Liver (tissue), 9 donors: ENCODE measurements around the gene BTN1A1. TPM values are rescaled to one million over a fixed set of nuclear protein-coding genes. Genes with fewer than 3 reads are reported as not detected.
A peak's percentile ranks its signal among the peaks of the same experiment; 100 is the strongest.

Experiments used
- DNase-seq: peaks from one replicate; pipeline ENCODE4 v3.0.0-alpha.2; 2017; ENCODE audit warnings: low spot score
- H3K27ac ChIP-seq, 2 donors: one replicate each; pipeline ENCODE4 v1.7.0; 2013; ENCODE audit warnings: inconsistent platforms in 2 of 2, low read length in 2 of 2, control low read depth in 1 of 2, low read depth in 1 of 2, mild to moderate bottlenecking in 1 of 2
- H3K27me3 ChIP-seq, 4 donors: one replicate each; pipeline versions ENCODE4 v1.6.1 to v1.7.0; 2013; ENCODE audit warnings: low read length in 3 of 4, inconsistent platforms in 1 of 4, mild to moderate bottlenecking in 1 of 4, moderate library complexity in 1 of 4; ENCODE audit not compliant: control insufficient read depth in 4 of 4, insufficient read depth in 4 of 4
- H3K36me3 ChIP-seq, 4 donors: one replicate each; pipeline versions ENCODE4 v1.6.1 to v1.7.0; 2013; ENCODE audit warnings: low read length in 3 of 4, mild to moderate bottlenecking in 3 of 4, low read depth in 1 of 4, moderate library complexity in 1 of 4; ENCODE audit not compliant: control insufficient read depth in 4 of 4, insufficient read depth in 3 of 4
- H3K4me1 ChIP-seq, 4 donors: one replicate each; pipeline versions ENCODE4 v1.6.1 to v1.7.0; 2013; ENCODE audit warnings: low read length in 3 of 4, mild to moderate bottlenecking in 3 of 4, moderate library complexity in 1 of 4; ENCODE audit not compliant: control insufficient read depth in 4 of 4, insufficient read depth in 4 of 4
- H3K4me3 ChIP-seq, 3 donors: one replicate each; pipeline versions ENCODE4 v1.6.1 to v1.7.0; 2013; ENCODE audit warnings: low read length in 3 of 3, control low read depth in 1 of 3, low read depth in 1 of 3, mild to moderate bottlenecking in 1 of 3
- H3K9ac ChIP-seq, 2 donors: one replicate each; pipeline ENCODE4 v1.7.0; 2013; ENCODE audit warnings: low read length in 2 of 2, mild to moderate bottlenecking in 2 of 2, moderate library complexity in 2 of 2, control low read depth in 1 of 2, low read depth in 1 of 2
- H3K9me3 ChIP-seq, 4 donors: one replicate each; pipeline versions ENCODE4 v1.6.1 to v1.7.0; 2013; ENCODE audit warnings: low read length in 3 of 4; ENCODE audit not compliant: control insufficient read depth in 4 of 4
- ATF3 ChIP-seq: IDR thresholded peaks from 2 replicates; pipeline ENCODE4 v1.6.1; 2016; ENCODE audit warnings: antibody characterized with exemption
- CTCF ChIP-seq: fragments of 150-350 bp; IDR thresholded peaks from 2 replicates; pipeline ENCODE4 v1.5.1; 2017; ENCODE audit warnings: improper control_type of control experiment, low read depth, low read length; ENCODE audit not compliant: missing input control
- EGR1 ChIP-seq, 2 donors: IDR thresholded peaks; 2 replicates each; pipeline ENCODE4 v1.6.1; 2016 to 2018; ENCODE audit warnings: antibody characterized with exemption in 2 of 2, low read depth in 2 of 2
- FOXA1 ChIP-seq: IDR thresholded peaks from 2 replicates; pipeline ENCODE4 v1.6.1; 2016; ENCODE audit warnings: antibody characterized with exemption
- GABPA ChIP-seq, 2 donors: IDR thresholded peaks in 1 of 2; conservative IDR thresholded peaks in 1 of 2; 2 replicates each; pipeline ENCODE4 v1.6.1; 2016; ENCODE audit warnings: antibody characterized with exemption in 2 of 2, mild to moderate bottlenecking in 1 of 2, moderate library complexity in 1 of 2
- HNF4A ChIP-seq, 2 donors: conservative IDR thresholded peaks; 2 replicates each; pipeline ENCODE4 v1.6.1; 2016; ENCODE audit warnings: antibody characterized with exemption in 2 of 2, mild to moderate bottlenecking in 2 of 2
- HNF4G ChIP-seq: IDR thresholded peaks from 2 replicates; pipeline ENCODE4 v1.6.1; 2016; ENCODE audit warnings: antibody characterized with exemption
- JUND ChIP-seq, 2 donors: IDR thresholded peaks; 2 replicates each; pipeline ENCODE4 v1.6.1; 2016; ENCODE audit warnings: antibody characterized with exemption in 2 of 2
- MAX ChIP-seq: IDR thresholded peaks from 2 replicates; pipeline ENCODE4 v1.6.1; 2016; ENCODE audit warnings: antibody characterized with exemption
- NR2F2 ChIP-seq: IDR thresholded peaks from 2 replicates; pipeline ENCODE4 v1.6.1; 2016; ENCODE audit warnings: antibody characterized with exemption
- RAD21 ChIP-seq, 2 donors: IDR thresholded peaks; 2 replicates each; pipeline ENCODE4 v1.6.1; 2016; ENCODE audit warnings: antibody characterized with exemption in 2 of 2, mild to moderate bottlenecking in 2 of 2
- REST ChIP-seq: IDR thresholded peaks from 2 replicates; pipeline ENCODE4 v1.6.1; 2016; ENCODE audit warnings: antibody characterized with exemption, mild to moderate bottlenecking
- RXRA ChIP-seq, 2 donors: IDR thresholded peaks; 2 replicates each; pipeline ENCODE4 v1.6.1; 2017 to 2018; ENCODE audit warnings: antibody characterized with exemption in 2 of 2, mild to moderate bottlenecking in 1 of 2
- TAF1 ChIP-seq: conservative IDR thresholded peaks from 2 replicates; pipeline ENCODE4 v1.6.1; 2016; ENCODE audit warnings: antibody characterized with exemption, mild to moderate bottlenecking
- YY1 ChIP-seq: IDR thresholded peaks from 2 replicates; pipeline ENCODE4 v1.6.1; 2016; ENCODE audit warnings: antibody characterized with exemption, mild to moderate bottlenecking
- WGBS: extraction: QIAGEN DNeasy Blood & Tissue Kit; methylation state at CpG from one replicate; pipeline ENCODE4 v1.1.7; 2013; 5-methylcytosine and 5-hydroxymethylcytosine counted together
- polyA plus RNA-seq, 2 donors: library from polyadenylated mRNA; stranded (reverse) in 1 of 2; unstranded in 1 of 2; fragments of 200-250 nt in 1 of 2; fragments of >200 nt in 1 of 2; fragmentation: Nextera tagmentation in 1 of 2; extraction: Ambion mirVana in 1 of 2; gene quantifications; one replicate each; pipeline versions ENCODE4 v1.2.1 to v1.2.3, GENCODE V29; 2013 to 2015
- total RNA-seq, 2 donors: library from RNA; depleted of rRNA; stranded (reverse); fragments of >200 nt; gene quantifications; one replicate each; pipeline ENCODE4 v1.2.3, GENCODE V29; 2014
- donor health status: healthy.
- donor health status: healthy.
- donor health status: healthy.
- donor health status: healthy.
- donor health status: healthy.

The BTN1A1 gene
- total and polyA plus RNA-seq, 4 donors = 0.06 TPM; not detected in 3

GRCh38 chr6:26514984-26515383, 14.9 kb downstream of the BTN1A1 start:
- Histone ChIP-seq H3K27me3 (no peaks in the 10 kb centered on the region), H3K9me3 (no peaks in the 10 kb centered on the region), H3K27ac (no peak overlapping the region), H3K9ac (no peak overlapping the region), H3K4me1 (no peaks in the 10 kb centered on the region), H3K36me3 (no peaks in the 10 kb centered on the region), H3K4me3 (no peak overlapping the region)
- DNase-seq = no peak
- no peak for TF ChIP-seq RAD21 (IDR thresholded peaks at IDR 0.05)
- no peak for TF ChIP-seq ATF3
- TF ChIP-seq HNF4A (conservative IDR thresholded peaks at IDR 0.05) = peak in 1 of 2 donors; percentile 23
- WGBS = 54% methylated on average over 2 of the region's 2 CpGs

GRCh38 chr6:26516481-26517427, 16.7 kb downstream of the BTN1A1 start:
- DNase-seq = no peak
- no peaks in the 10 kb centered on the region for H3K36me3 ChIP-seq
- H3K4me3 ChIP-seq = no peak overlapping the region
- H3K9me3 ChIP-seq = no peaks in the 10 kb centered on the region
- no peak overlapping the region for H3K27ac ChIP-seq
- 71% methylated on average over 9 of the region's 9 CpGs for WGBS
- no peak for TF ChIP-seq NR2F2
- no peak for TF ChIP-seq RAD21 (IDR thresholded peaks at IDR 0.05)
- H3K9ac ChIP-seq = no peak overlapping the region
- no peaks in the 10 kb centered on the region for H3K27me3 ChIP-seq
- peaks cover 0 to 6% (median 1%) of the 10 kb centered on the region in 4 donors for H3K4me1 ChIP-seq

GRCh38 chr6:26519359-26519758, 19.3 kb downstream of the BTN1A1 start:
- Histone ChIP-seq H3K27me3 (no peaks in the 10 kb centered on the region), H3K9ac (no peak overlapping the region), H3K36me3 (no peaks in the 10 kb centered on the region), H3K27ac (no peak overlapping the region), H3K4me3 (no peak overlapping the region), H3K9me3 (no peaks in the 10 kb centered on the region), H3K4me1 (peaks cover 0 to 6% (median 1%) of the 10 kb centered on the region in 4 donors)
- no peak for DNase-seq
- 98% methylated on average over 2 of the region's 2 CpGs for WGBS
- no peak for TF ChIP-seq HNF4G

- DNase-seq = no peak
- Histone ChIP-seq H3K9me3 (no peaks in the 10 kb centered on the region), H3K4me1 (peaks cover 0 to 6% (median 1%) of the 10 kb centered on the region in 4 donors), H3K4me3 (peak overlapping the region; percentile 20 to 81 (median 72)), H3K36me3 (no peaks in the 10 kb centered on the region), H3K27me3 (no peaks in the 10 kb centered on the region), H3K27ac (peak overlapping the region; percentile 63 to 82), H3K9ac (peak overlapping the region in 1 of 2 donors; percentile 43)
- WGBS = 17% methylated on average over 21 of the region's 21 CpGs
- TF ChIP-seq EGR1 (IDR thresholded peaks at IDR 0.05; ENCODE audit: low read depth in 2 of 2) (no peak), TAF1 (no peak), GABPA (IDR thresholded peaks at IDR 0.05 in 1 of 2, conservative IDR thresholded peaks at IDR 0.05 in 1 of 2) (no peak), HNF4A (conservative IDR thresholded peaks at IDR 0.05) (no peak), REST (no peak), MAX (peak; percentile 97), ATF3 (no peak), CTCF (no peak), HNF4G (no peak), FOXA1 (no peak), JUND (IDR thresholded peaks at IDR 0.05) (no peak), RXRA (IDR thresholded peaks at IDR 0.05) (no peak), YY1 (peak; percentile 39)
Observed at GRCh38 chr6:26520237-26520849, 20.2 kb downstream of the BTN1A1 start.
